IPS DF 19.7 (cell line): ENCODE results near the gene ZMYND15.
"Not testable (repeated sequence)": the region's sequence is repeated elsewhere in the genome, so short reads cannot be mapped to it uniquely, and the experiment has no call there.

Experiments used
- DNase-seq: peaks from one replicate; pipeline ENCODE4 v3.0.0-alpha.2; 2013; ENCODE audit warnings: low read depth, low spot score

ZMYND15 gene, protein sequence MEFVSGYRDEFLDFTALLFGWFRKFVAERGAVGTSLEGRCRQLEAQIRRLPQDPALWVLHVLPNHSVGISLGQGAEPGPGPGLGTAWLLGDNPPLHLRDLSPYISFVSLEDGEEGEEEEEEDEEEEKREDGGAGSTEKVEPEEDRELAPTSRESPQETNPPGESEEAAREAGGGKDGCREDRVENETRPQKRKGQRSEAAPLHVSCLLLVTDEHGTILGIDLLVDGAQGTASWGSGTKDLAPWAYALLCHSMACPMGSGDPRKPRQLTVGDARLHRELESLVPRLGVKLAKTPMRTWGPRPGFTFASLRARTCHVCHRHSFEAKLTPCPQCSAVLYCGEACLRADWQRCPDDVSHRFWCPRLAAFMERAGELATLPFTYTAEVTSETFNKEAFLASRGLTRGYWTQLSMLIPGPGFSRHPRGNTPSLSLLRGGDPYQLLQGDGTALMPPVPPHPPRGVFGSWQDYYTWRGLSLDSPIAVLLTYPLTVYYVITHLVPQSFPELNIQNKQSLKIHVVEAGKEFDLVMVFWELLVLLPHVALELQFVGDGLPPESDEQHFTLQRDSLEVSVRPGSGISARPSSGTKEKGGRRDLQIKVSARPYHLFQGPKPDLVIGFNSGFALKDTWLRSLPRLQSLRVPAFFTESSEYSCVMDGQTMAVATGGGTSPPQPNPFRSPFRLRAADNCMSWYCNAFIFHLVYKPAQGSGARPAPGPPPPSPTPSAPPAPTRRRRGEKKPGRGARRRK

DNA sequence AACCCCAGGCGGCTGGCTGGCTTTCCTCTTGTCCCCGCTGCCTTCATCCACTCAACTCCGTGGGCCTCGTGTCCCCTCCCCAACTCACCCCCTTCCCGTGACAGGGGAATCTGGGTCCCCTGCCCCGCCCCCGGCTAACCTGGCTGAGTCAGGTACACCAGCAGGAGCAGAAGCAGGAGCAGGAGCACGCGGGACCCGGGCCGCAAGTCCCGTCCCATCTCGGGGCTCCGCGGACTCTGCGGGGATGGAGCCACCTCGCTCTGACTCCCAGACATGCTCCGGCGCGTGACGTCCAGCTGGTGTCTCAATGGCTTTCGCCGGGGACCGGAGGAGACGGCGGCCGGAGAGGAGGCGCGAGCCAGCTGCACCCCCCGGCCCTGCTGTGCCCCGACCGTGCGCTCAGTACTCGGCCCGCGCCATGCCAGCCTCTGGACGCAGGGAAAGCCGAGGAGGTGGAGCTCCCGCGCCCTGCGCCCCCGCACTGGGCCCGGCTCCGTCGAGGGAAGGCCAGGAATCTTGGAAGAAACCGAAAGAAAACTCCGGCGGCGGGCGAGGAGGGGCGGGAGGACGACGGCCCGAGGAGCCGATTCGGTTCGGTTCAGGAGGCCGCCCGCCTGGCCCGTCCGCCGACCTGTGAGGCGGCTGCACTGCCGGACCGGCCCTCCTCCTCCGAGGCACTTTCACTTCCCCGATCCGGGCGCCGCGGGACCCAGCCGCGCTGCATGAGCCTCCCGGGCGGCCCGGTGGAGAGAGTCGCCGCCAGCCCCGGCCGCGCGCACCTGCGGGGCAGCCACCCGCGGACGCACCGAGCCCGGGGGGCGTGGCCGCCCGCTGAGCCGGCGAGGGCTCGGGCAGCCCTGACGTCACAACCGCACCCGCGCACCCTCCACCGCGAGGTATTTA, at the start of gene ZMYND15, which contains the start of gene CXCL16:
TSS of gene ZMYND15 (plus strand) at position 712 of the 903 bp plus-strand sequence. CDS start 716 bp downstream, outside the sequence.
TSS of gene CXCL16 (minus strand) at position 807 of the 903 bp plus-strand sequence. CDS start at position 218, 589 bp downstream.
- no peak for DNase-seq

DNA sequence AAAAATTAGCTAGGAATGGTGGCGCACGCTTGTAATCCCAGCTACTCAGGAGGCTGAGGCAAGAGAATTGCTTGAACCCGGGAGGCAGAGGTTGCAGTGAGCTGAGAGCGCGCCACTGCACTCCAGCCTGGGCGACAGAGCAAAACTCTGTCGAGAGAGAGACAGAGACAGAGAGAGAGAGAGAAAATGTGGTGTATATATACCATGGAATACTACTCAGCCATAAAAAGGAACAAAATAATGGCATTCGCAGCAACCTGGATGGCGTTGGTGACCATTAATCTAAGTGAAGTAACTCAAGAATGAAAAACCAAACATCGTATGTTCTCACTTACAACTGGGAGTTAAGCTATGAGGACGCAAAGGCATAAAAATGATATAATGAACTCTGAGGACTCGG, 49.8 kb upstream of the ZMYND15 start:
- not testable (repeated sequence) for DNase-seq

DNA sequence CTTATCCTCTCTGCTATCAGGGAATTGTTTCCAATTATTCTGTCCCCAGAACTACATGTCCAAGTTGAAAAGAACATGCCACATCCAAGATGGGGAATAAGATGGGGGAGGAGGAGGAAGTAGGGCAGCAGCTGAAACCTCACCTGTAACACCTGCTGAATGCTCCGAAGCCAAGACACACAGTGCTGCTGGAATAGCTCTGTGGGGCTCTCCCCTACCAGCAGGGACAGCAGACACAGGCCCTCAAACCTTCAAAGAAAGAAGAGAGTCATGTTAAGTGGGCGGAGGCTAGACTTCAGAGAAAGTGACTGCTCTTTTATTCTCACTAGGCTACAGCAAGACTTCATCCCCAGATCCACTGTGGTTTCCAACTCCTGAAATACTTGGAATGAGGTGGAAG, 48.9 kb upstream of the ZMYND15 start:
- DNase-seq = no peak

GRCh38 chr17:4691686-4692085, 47.9 kb upstream of the ZMYND15 start:
- no peak for DNase-seq

- DNase-seq = no peak
Observed at GRCh38 chr17:4693416-4693815, 46.2 kb upstream of the ZMYND15 start.

DNA sequence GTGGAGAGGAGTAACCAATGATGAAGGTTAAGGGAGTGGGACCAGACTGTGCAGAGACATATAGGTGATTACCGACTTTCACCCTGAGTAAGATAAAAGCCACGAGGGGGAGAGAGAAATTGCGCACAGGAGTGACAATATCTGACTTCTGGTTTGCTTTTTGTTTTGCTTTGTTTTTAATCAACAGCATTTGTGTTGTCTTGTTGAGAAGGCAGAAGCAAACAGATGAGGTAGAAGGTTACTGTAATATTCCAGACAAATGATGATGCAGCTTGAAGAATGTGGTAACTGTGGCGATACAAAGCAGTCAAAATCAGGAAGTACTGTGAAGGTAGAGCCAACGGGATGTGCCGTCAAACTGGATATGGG, 43.2 kb upstream of the ZMYND15 start:
- no peak for DNase-seq

DNA sequence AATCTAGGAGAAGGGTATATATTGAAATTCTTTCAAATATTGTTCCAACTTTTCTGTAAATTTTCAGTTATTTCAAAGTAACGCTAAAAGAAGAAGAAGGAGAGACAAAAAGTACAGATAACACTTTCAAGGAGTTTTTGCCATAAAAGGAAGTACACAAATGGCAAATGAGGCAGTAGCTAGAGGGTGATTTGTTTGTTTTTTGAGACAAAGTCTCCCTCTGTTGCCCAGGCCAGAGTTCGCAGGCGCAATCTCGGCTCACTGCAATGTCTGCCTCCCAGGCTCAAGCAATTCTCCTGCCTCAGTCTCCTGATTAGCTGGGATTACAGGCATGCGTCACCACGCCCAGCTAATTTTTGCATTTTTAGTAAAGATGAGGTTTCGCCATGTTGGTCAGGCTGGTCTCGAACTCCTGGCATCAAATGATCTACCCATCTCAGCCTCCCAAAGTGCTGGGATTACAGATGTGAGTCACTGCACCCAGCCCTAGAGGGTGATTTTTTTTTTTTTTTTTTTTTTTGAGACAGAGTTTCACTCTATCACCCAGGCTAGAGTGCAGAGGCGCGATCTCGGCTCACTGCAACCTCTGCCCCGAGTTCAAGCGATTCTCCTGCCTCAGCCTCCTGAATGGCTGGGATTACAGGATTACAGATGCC, 40.1 kb upstream of the ZMYND15 start:
- not testable (repeated sequence) for DNase-seq

- no peak for DNase-seq
Observed at GRCh38 chr17:4701116-4701515, 38.5 kb upstream of the ZMYND15 start.

DNA sequence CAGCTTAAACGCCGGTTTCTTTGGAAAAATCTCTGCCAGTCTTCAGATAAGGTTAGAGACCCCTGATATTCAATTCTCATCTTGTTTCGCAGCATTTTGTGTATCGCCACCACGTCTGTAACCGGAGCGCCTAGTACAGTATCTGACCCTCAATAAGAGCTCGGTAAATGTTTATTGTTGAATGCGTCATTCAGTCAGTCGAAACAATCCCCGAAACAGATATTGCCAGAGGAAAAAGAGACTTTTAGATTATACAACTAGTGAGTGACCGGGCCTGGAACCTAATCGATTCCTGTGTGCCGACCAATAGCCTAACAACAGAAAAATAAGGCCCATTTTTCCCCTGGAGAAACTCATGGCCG, 36.3 kb upstream of the ZMYND15 start:
- DNase-seq = no peak

DNA sequence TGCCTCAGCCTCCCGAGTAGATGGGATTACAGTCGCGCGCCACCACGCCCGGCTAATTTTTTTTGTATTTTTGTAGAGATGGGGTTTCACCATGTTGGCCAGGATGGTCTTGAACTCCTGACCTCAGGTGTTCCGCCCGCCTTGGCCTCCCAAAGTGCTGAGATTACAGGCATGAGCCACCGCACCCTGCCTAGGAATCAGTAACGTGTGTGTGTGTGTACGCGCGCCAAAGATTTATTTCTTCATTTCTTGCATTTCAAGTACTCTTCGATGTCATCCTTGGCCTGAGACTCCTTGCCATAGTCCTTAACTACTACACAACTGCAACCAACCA, 35.1 kb upstream of the ZMYND15 start:
- DNase-seq = not testable (repeated sequence)

DNA sequence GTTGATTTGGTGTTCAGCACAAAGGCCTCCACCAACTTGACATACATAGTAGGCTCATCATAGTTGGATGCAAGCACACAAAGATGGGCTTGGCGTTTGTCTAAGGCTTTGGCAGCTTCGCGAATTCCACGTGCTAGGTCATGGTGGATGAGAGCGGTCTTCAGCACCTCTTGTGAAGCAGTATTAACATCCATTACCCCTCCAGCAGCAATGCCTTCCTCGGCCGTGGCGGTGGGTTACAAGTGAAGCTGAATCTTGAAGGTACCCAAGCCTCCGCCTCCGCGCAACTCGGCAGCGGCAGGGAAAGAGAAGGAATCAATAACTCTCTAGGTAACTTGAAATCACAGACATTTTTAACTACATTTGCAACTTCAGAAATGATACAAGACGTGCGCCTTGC, 34.6 kb upstream of the ZMYND15 start:
- DNase-seq = no peak

DNA sequence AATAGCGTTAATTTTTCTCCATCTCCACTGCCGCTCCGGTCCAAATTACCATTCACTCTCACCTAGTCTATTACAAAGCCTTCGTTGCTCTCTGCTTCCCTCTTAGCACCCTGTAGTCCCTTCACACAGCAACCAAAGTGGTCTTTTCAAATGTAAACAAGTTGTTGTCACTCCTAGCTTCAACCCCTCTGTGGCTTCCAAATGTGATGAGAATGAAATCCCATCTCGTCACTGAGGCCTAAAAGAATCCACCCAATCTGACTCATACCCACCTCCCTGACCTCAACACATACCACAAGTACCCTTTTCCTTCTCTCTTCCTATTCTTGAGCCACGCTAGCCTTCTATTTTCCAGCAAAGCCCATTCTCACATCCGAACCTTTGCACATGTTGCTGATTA, 33.5 kb upstream of the ZMYND15 start:
- no peak for DNase-seq

GRCh38 chr17:4708436-4708835, 31.2 kb upstream of the ZMYND15 start:
- DNase-seq = no peak

- peak; percentile 93 for DNase-seq
Observed at GRCh38 chr17:4709794-4710692, 29.6 kb upstream of the ZMYND15 start, which contains the start of gene ARRB2. Gene ARRB2 (plus strand): TSS chr17:4710632. CDS start chr17:4710722, 90 bp downstream.

- no peak for DNase-seq
Observed at GRCh38 chr17:4710693-4711634, 28.7 kb upstream of the ZMYND15 start.

DNA sequence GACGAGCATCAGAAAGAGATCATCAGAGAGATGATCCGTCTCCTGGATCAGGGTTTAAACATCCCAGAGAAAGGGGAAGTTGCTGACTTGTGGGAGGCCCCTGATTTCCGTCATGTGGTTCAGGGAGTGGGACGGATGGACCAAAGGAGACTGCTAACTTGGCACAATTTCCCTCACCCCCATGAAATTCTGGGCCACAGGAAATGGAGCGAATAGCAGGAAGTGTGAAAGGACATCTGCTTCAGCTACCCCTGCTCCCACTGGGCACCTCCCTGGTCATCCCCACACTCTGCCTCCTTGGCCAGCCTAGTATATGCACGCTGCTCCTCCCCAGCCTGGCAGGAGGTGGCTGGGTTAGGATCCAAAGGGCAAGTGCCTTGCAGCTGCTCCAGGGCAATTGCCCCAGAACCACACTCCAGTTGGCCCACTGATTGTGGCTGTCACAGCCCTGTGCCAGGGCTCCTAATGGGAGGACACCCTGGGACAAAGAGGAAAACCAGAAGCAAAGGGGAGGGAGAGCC, 27.9 kb upstream of the ZMYND15 start:
- DNase-seq = no peak

GRCh38 chr17:4712526-4712925, 27.1 kb upstream of the ZMYND15 start:
- DNase-seq = no peak

DNA sequence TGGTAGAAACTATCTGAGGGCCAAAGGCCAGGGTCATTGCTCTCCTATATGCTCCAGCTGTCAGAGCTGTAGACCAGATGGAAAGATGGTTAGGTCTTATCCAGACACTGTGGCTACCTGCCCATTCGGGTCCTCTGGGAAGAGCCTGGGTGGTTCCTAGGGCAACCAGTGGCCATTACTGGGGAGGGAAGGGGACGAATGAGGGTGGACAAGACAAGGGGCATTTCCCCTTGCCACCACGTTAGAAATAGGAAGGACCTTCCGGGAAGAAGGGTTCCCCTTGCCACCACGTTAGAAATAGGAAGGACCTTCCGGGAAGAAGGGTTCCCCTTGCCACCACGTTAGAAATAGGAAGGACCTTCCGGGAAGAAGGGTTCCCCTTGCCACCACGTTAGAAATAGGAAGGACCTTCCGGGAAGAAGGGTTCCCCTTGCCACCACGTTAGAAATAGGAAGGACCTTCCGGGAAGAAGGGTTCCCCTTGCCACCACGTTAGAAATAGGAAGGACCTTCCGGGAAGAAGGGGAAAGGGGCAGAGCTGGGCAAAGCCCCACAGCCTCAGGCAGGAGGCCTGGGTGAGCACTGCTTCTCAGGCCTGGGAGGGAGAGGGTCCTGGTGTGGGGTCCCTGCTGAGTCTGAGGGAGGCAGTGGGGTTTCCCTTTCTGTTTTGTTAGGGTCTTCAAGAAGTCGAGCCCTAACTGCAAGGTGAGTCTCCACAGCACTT, 25.1 kb upstream of the ZMYND15 start:
- not testable (repeated sequence) for DNase-seq
